GM12878 (cell line): ENCODE data around the gene WDR18. TPM values are rescaled to one million over a fixed set of nuclear protein-coding genes. Genes with fewer than 3 reads are reported as not detected.

Experiments
- FOXK2 ChIP-seq: fragments of 450-650 bp; IDR thresholded peaks from 2 replicates; pipeline ENCODE4 v1.6.1; 2017; ENCODE audit warnings: mild to moderate bottlenecking, moderate library complexity
- NFYB ChIP-seq: IDR thresholded peaks from 2 replicates; pipeline ENCODE4 v1.6.1; 2011; ENCODE audit warnings: low read depth, mild to moderate bottlenecking, low read length, improper control_type of control experiment, moderate library complexity; ENCODE audit not compliant: insufficient read depth
- ZNF622 ChIP-seq: fragments of 450-650 bp; IDR thresholded peaks from 2 replicates; pipeline ENCODE4 v1.6.1; 2017; ENCODE audit warnings: mild to moderate bottlenecking, inconsistent platforms
- polyA plus RNA-seq, 11 experiments: library from polyadenylated mRNA; depleted of rRNA in 4 of 11; unstranded in 6 of 11; stranded (reverse) in 5 of 11; fragments of >200 nt; fragmentation: Nextera tagmentation in 4 of 11; fragmentation: Illumina TruSeq in 1 of 11; extraction: Ambion mirVana in 4 of 11; extraction: Trizol in 1 of 11; gene quantifications; 1 replicate in 1 of 11; 2 replicates in 10 of 11; pipeline versions ENCODE4 v1.2.1 to v1.2.3, GENCODE V29; 2011 to 2016; ENCODE audit warnings: inconsistent platforms in 2 of 11, missing spikeins in 2 of 11, low read depth in 1 of 11
- total RNA-seq, 4 experiments: library from RNA; depleted of rRNA in 3 of 4; stranded (reverse); fragments of >200 nt in 3 of 4; fragmentation: Illumina TruSeq in 1 of 4; extraction: Trizol in 1 of 4; gene quantifications; 2 replicates each; pipeline versions ENCODE4 v1.2.1 to v1.2.3, GENCODE V29; 2013 to 2021
- TF ChIP-seq, protein P1 (sequence below): fragments of 450-650 bp; IDR thresholded peaks from 2 replicates; pipeline ENCODE4 v1.6.1; 2017; ENCODE audit warnings: mild to moderate bottlenecking, moderate library complexity

Gene WDR18
- total and polyA plus RNA-seq, 10 of the 15 experiments (the other 5 are each of a cell fraction or from before 2014, with no cell fraction given): 3.0 to 206 (median 62.3) TPM

DNA sequence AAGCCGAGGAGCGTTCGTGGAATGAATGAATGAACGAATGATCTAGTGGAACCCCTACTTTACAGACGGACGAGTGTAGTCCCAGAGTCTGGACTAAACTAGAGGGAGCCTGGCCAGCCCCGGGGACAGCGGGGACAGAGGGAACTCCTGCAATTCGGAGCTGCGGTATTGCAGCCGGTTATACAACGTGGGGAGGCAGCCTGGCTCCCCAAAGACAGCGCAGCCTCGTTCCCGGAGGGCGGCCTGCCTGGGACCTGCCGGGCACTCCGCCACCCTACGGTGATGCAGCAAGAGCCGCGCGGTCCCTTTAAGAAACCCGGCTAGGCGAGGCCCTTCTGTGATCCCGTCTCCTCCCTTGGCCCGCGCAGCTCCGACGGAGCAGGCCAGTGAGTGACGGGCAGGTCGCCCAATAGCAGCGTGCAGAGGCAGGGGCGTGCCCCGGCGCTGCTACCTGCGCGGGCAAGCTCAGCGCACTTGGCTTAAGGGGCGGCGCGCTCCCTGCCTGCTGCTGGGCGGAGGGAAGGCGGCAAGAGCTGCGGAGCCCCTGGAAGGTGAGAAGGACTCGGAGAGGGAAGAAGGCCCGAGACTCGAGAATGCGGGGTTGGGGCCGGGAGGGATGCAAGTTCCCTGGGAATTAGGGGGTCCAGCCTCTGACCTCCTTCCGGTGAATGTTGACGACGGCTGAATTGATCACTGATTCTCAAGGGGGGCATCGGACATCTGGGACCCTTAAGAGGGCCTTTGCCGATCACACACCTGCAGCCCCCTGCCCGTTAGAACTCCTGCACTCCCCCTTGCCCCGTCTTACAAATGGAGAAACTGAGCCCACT lies 55.7 kb downstream of the WDR18 start, which contains the start of gene ABCA7 (continued):
- TF ChIP-seq ZNF622: no peak
- TF ChIP-seq FOXK2: peak; percentile 61
- peak; percentile 92 for TF ChIP-seq NFYB
- TF ChIP-seq, protein P1, sequence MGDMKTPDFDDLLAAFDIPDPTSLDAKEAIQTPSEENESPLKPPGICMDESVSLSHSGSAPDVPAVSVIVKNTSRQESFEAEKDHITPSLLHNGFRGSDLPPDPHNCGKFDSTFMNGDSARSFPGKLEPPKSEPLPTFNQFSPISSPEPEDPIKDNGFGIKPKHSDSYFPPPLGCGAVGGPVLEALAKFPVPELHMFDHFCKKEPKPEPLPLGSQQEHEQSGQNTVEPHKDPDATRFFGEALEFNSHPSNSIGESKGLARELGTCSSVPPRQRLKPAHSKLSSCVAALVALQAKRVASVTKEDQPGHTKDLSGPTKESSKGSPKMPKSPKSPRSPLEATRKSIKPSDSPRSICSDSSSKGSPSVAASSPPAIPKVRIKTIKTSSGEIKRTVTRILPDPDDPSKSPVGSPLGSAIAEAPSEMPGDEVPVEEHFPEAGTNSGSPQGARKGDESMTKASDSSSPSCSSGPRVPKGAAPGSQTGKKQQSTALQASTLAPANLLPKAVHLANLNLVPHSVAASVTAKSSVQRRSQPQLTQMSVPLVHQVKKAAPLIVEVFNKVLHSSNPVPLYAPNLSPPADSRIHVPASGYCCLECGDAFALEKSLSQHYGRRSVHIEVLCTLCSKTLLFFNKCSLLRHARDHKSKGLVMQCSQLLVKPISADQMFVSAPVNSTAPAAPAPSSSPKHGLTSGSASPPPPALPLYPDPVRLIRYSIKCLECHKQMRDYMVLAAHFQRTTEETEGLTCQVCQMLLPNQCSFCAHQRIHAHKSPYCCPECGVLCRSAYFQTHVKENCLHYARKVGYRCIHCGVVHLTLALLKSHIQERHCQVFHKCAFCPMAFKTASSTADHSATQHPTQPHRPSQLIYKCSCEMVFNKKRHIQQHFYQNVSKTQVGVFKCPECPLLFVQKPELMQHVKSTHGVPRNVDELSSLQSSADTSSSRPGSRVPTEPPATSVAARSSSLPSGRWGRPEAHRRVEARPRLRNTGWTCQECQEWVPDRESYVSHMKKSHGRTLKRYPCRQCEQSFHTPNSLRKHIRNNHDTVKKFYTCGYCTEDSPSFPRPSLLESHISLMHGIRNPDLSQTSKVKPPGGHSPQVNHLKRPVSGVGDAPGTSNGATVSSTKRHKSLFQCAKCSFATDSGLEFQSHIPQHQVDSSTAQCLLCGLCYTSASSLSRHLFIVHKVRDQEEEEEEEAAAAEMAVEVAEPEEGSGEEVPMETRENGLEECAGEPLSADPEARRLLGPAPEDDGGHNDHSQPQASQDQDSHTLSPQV: no peak
